Endothelial cell of umbilical vein (primary cell): ENCODE results near the gene TMEM205. TPM values are rescaled to one million over a fixed set of nuclear protein-coding genes. Genes with fewer than 3 reads are reported as not detected.
"Not testable (repeated sequence)": the region's sequence is repeated elsewhere in the genome, so short reads cannot be mapped to it uniquely, and the experiment has no call there.

Experiments used
- BruUV-seq: library from RNA; stranded (reverse); fragments of 400-500 nt; replicated peaks from 2 replicates; lab custom pipeline; 2021; lab: Mats Ljungman, UMichigan
- CTCF ChIA-PET: fragments of 300-600, 350-600 bp; sonication (Branson Sonifier 250); formaldehyde crosslinking; loops from one replicate; lab custom pipeline; 2021; ENCODE audit warnings: antibody characterized with exemption, inconsistent platforms; lab: Charles Lee
- POLR2A ChIA-PET: fragments of 300-600, 350-600 bp; sonication (Branson Sonifier 250); formaldehyde crosslinking; loops from one replicate; lab custom pipeline; 2021; ENCODE audit warnings: antibody characterized with exemption, inconsistent platforms; lab: Charles Lee
- DNase-seq: peaks from one replicate; pipeline ENCODE4 v3.0.0-alpha.2; 2011; ENCODE audit warnings: low read depth, low spot score
- FAIRE-seq: peaks from 2 replicates; lab custom pipeline; 2011; peaks lifted over from hg19 to GRCh38; lab: Jason Lieb, UNC
- H2AFZ ChIP-seq: 2 replicates; pipeline ENCODE4 v1.6.0; 2012; ENCODE audit warnings: low read depth, low read length, control low read depth, inconsistent platforms
- H3K27ac ChIP-seq: 2 replicates; pipeline ENCODE4 v1.5.1; 2011; ENCODE audit warnings: low read depth, mild to moderate bottlenecking, control low read depth, low read length, moderate library complexity; ENCODE audit not compliant: insufficient read depth
- H3K27me3 ChIP-seq, 2 experiments: 2 replicates each; pipeline versions ENCODE4 v1.6.0 to v1.6.1; 2011; ENCODE audit warnings: low read length in 2 of 2, mixed read lengths in 1 of 2; ENCODE audit not compliant: control insufficient read depth in 2 of 2, insufficient read depth in 2 of 2
- H3K36me3 ChIP-seq, 2 experiments: 2 replicates in 1 of 2; 3 replicates in 1 of 2; pipeline ENCODE4 v1.5.1; 2011; ENCODE audit warnings: low read length in 2 of 2, mild to moderate bottlenecking in 1 of 2, moderate library complexity in 1 of 2; ENCODE audit not compliant: control insufficient read depth in 2 of 2, insufficient read depth in 2 of 2; ENCODE audit errors: extremely low read depth in 1 of 2
- H3K4me1 ChIP-seq: 3 replicates; pipeline ENCODE4 v1.5.1; 2011; ENCODE audit warnings: mild to moderate bottlenecking, low read length; ENCODE audit not compliant: control insufficient read depth, insufficient read depth; ENCODE audit errors: extremely low read depth
- H3K4me2 ChIP-seq: 2 replicates; pipeline ENCODE4 v1.6.1; 2011; ENCODE audit warnings: low read length, control low read depth, mixed read lengths; ENCODE audit not compliant: insufficient read depth
- H3K4me3 ChIP-seq, 3 experiments: fragments of 200-600 bp in 1 of 3; sonication (generic), shearing (Covaris generic) in 1 of 3; replicated peaks in 1 of 3; 2 replicates each; pipeline ENCODE4 v1.5.1; 2011 to 2016; ENCODE audit warnings: control low read depth in 3 of 3, low read length in 3 of 3, mild to moderate bottlenecking in 2 of 3, inconsistent platforms in 1 of 3, low read depth in 1 of 3, moderate library complexity in 1 of 3; ENCODE audit not compliant: insufficient read depth in 1 of 3
- H3K79me2 ChIP-seq: 2 replicates; pipeline ENCODE4 v1.6.0; 2012; ENCODE audit warnings: low read length, inconsistent platforms; ENCODE audit not compliant: control insufficient read depth, insufficient read depth
- H3K9ac ChIP-seq: replicated peaks from 2 replicates; pipeline ENCODE3; 2011; ENCODE audit warnings: low read length, control low read depth; ENCODE audit not compliant: insufficient read depth; ENCODE audit errors: extremely low read depth
- H3K9me1 ChIP-seq: replicated peaks from 3 replicates; pipeline ENCODE4 v1.6.0; 2011; ENCODE audit warnings: mild to moderate bottlenecking, low read length; ENCODE audit not compliant: control insufficient read depth, insufficient read depth; ENCODE audit errors: extremely low read depth
- H3K9me3 ChIP-seq: replicated peaks from 2 replicates; pipeline ENCODE4 v1.5.1; 2012; ENCODE audit warnings: low read length, inconsistent platforms; ENCODE audit not compliant: control insufficient read depth, insufficient read depth
- H4K20me1 ChIP-seq: replicated peaks from 2 replicates; pipeline ENCODE3; 2011; ENCODE audit warnings: mild to moderate bottlenecking, low read length; ENCODE audit not compliant: control insufficient read depth, insufficient read depth; ENCODE audit errors: extremely low read depth
- GATA2 ChIP-seq: IDR thresholded peaks from 2 replicates; pipeline ENCODE4 v1.7.0; 2011; ENCODE audit warnings: low read depth, mild to moderate bottlenecking, moderate library complexity, mixed read lengths, low read length; ENCODE audit not compliant: insufficient read length, insufficient read depth
- MYC ChIP-seq: IDR thresholded peaks from one replicate; pipeline ENCODE4 v1.6.1; 2011; ENCODE audit warnings: mild to moderate bottlenecking, low read depth, low read length
- POLR2A ChIP-seq: IDR thresholded peaks from 2 replicates; pipeline ENCODE4 v1.6.1; 2012; ENCODE audit warnings: low read depth, mild to moderate bottlenecking, control low read depth, low read length
- POLR2AphosphoS5 ChIP-seq: IDR thresholded peaks from 2 replicates; pipeline ENCODE4 v1.6.1; 2012; ENCODE audit warnings: low read depth, mild to moderate bottlenecking, control low read depth, low read length, moderate library complexity; ENCODE audit not compliant: insufficient read depth
- dilution Hi-C: fragments of 300-500 bp; cut with MboI; formaldehyde crosslinking; loops from one replicate; pipeline ENCODE4 v1.15.0; 2019; ENCODE audit warnings: low sequenced_read_pairs; ENCODE audit not compliant: extremely low pct_ligation_motif_present
- intact Hi-C: fragments of 100-400 bp; cut with micrococcal nuclease; formaldehyde crosslinking; loops from one replicate; pipeline ENCODE4 v1.10.0; 2022
- polyA plus RNA-seq, 4 experiments: library from polyadenylated mRNA; depleted of rRNA in 3 of 4; stranded (reverse) in 3 of 4; unstranded in 1 of 4; fragments of >200 nt; gene quantifications; 2 replicates each; pipeline versions ENCODE4 v1.2.1 to v1.2.3, GENCODE V29; 2011 to 2012; ENCODE audit warnings: missing spikeins in 1 of 4
- total RNA-seq: library from RNA; stranded (reverse); gene quantifications from 2 replicates; pipeline ENCODE4 v1.2.3, GENCODE V29; 2021
- TF ChIP-seq, protein P1 (sequence below): IDR thresholded peaks from 2 replicates; pipeline ENCODE4 v1.6.1; 2011; ENCODE audit not compliant: insufficient read depth, insufficient read length

Gene TMEM205
- total and polyA plus RNA-seq, 2 donors (not counting 3 experiments of a cell fraction or from before 2014, with no cell fraction given), result 57.3 to 345 TPM

DNA sequence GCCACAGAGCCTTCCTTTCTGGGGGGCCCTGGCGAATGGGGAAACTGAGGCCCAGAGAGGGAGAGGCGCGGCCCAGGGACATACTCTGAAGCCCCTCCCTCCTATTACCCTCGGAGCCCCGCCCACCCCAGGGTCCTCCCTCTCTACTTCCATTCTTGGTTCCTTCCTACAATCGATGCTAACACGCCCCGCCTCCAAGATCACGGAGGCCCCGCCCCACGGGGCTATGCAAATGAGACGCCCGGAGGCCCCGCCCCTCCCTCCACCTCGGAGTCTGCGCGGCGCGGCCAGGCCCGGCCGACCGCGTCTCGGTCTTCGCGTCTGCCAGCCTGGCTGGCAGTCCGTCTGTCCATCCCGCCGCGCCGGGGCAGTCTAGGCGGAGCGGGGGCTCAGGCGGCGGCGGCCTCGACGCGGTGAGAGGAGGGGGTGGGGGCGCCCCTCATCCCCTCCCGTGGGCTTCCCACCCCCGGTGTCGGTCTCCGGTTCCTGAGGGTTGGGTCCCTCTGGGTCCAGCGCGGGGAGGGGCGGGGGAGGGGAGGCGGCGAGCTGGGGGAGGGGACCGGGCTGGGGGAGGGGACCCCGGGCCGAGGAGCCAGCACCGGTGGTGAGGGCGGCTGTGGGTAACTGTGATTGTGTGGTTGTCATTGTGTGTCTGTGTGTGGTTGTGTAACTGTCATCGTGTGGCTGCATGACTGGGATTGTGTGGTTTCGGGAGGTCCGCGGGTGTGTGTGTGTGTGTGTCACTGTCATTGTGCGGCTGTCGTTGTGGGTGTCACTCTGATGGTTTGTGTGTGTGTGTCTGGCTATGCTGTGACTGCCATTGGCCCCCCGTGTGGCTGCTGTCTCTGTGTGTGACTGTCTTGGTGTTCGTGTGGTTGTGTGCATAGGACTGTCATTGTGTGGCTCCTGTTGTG lies 9.3 kb upstream of the TMEM205 start, which contains the start of gene PLPPR2:
TSS of gene PLPPR2 (plus strand) at position 273 of the 914 bp plus-strand sequence. CDS start 2,242 bp downstream, outside the sequence.
- POLR2A ChIA-PET, result interaction anchor here (0.6 kb wide), 1 partner anchor 142 kb away, joined by 3 read pairs; no protein-coding TSS in a partner anchor
- Histone ChIP-seq H3K36me3 (peaks cover 0 to 2% of the 10 kb centered on the region in 2 experiments), H3K4me1 (no peaks in the 10 kb centered on the region), H3K9me1 (no peaks in the 10 kb centered on the region), H3K79me2 (no peaks in the 10 kb centered on the region), H3K4me2 (peak within 1 kb of the TSS; percentile 0), H4K20me1 (no peaks in the 10 kb centered on the region), H3K27me3 (no peaks in the 10 kb centered on the region), H3K4me3 (peak within 1 kb of the TSS in 2 of 3 experiments; percentile 1 to 74), H3K9ac (peak within 1 kb of the TSS; percentile 28), H3K27ac (no peak within 1 kb of the TSS), H2AFZ (no peak within 1 kb of the TSS), H3K9me3 (no peaks in the 10 kb centered on the region)
- no TSS peak for BruUV-seq
- DNase-seq (peak; percentile 94), FAIRE-seq (peak; percentile 88)
- dilution Hi-C loops, result no loop called here
- no peak for TF ChIP-seq MYC
- peak; percentile 85 for TF ChIP-seq POLR2AphosphoS5
- peak; percentile 79 for TF ChIP-seq POLR2A
- TF ChIP-seq, protein P1, sequence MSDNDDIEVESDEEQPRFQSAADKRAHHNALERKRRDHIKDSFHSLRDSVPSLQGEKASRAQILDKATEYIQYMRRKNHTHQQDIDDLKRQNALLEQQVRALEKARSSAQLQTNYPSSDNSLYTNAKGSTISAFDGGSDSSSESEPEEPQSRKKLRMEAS, result no peak
- no peak for TF ChIP-seq GATA2
- CTCF ChIA-PET, result interaction anchor here (1.0 kb wide), 1 partner anchor 26 kb away, joined by 3 read pairs; no protein-coding TSS in a partner anchor
- intact Hi-C loops, result loop anchor here (1.0 kb wide), 2 partner anchors 9 to 26 kb away; partner anchors contain the start of genes CCDC159 and TMEM205

DNA sequence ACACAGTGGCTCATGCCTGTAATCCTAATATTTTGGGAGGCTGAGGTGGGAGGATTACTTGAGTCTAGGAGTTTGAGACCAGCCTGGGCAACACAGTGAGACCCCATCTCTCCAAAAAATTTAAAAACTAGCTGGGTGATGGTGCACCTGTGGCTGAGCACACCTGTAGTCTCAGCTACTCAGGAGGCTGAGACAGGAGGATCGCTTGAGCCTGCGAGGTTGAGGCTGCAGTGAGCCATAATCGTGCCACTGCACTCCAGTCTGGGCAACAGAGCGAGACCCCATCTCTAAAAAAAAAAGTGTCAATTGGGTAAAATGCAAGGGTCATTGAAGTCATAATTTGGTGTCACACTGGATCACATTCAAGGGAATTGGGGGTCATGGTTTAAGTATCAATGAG lies 8.0 kb upstream of the TMEM205 start:
- FAIRE-seq, CTCF ChIA-PET, intact Hi-C loops: not testable (repeated sequence)

More for the DNA sequence above, 8.0 kb upstream of the TMEM205 start:
- H3K36me3 ChIP-seq, H3K4me2 ChIP-seq, H3K9ac ChIP-seq, BruUV-seq, H2AFZ ChIP-seq, H3K4me1 ChIP-seq, H3K27ac ChIP-seq, POLR2A ChIA-PET, H3K27me3 ChIP-seq, DNase-seq, H3K79me2 ChIP-seq, H3K9me1 ChIP-seq, H3K9me3 ChIP-seq, H4K20me1 ChIP-seq, H3K4me3 ChIP-seq, dilution Hi-C loops: not testable (repeated sequence)
